ENCODE measurements around the gene RAF1.

DNA sequence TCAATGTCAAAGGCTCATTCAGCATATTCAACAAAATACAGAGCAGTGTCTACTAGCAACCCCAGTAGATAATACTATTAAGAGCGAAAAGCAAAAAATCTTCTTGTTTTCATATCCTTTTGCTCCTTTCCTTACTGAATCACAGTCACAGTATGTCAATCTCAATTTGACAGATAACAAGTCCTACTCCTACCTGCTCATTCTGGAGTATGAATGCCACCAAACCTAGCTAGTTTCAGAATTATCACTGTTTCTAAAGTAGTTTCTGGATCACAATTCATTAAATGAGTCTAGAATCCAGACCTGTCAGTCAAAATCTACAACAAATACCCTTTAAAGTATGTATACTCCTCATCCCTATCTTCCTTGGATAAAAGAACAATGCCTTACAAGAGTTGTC, 55.5 kb downstream of the RAF1 start:
- TF ChIP-seq, protein P1, sequence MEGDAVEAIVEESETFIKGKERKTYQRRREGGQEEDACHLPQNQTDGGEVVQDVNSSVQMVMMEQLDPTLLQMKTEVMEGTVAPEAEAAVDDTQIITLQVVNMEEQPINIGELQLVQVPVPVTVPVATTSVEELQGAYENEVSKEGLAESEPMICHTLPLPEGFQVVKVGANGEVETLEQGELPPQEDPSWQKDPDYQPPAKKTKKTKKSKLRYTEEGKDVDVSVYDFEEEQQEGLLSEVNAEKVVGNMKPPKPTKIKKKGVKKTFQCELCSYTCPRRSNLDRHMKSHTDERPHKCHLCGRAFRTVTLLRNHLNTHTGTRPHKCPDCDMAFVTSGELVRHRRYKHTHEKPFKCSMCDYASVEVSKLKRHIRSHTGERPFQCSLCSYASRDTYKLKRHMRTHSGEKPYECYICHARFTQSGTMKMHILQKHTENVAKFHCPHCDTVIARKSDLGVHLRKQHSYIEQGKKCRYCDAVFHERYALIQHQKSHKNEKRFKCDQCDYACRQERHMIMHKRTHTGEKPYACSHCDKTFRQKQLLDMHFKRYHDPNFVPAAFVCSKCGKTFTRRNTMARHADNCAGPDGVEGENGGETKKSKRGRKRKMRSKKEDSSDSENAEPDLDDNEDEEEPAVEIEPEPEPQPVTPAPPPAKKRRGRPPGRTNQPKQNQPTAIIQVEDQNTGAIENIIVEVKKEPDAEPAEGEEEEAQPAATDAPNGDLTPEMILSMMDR (conservative IDR thresholded peaks at IDR 0.05 in 1 of 2, IDR thresholded peaks at IDR 0.05 in 1 of 2; ENCODE audit: low read depth in 1 of 2, low read length in 2 of 2) = no peak
- TF ChIP-seq EZH2 (IDR thresholded peaks at IDR 0.05; ENCODE audit: low read length, missing control alignments) = no peak

Measured in fibroblast of lung (primary cell).